ENCODE data around the gene TNS1. TPM values are rescaled to one million over a fixed set of nuclear protein-coding genes. Genes with fewer than 3 reads are reported as not detected.

The TNS1 gene
- total and polyA plus RNA-seq, 2 experiments from 2014 or later = 81.6 to 99.3 TPM

GRCh38 chr2:218031261-218031660 lies 28.5 kb upstream of the TNS1 start:
- Histone ChIP-seq H3K4me1 (ENCODE audit: insufficient read depth) (no peaks in the 10 kb centered on the region), H4K20me1 (ENCODE audit: insufficient read depth) (no peaks in the 10 kb centered on the region), H3F3A (ENCODE audit: insufficient read depth) (no peaks in the 10 kb centered on the region), H3K27me3 (replicated peaks; ENCODE audit: insufficient read depth) (no peaks in the 10 kb centered on the region), H3K27ac (no peak overlapping the region), H3K36me3 (ENCODE audit: low read depth) (no peaks in the 10 kb centered on the region), H3K9me2 (ENCODE audit: insufficient read depth) (no peaks in the 10 kb centered on the region), H3K4me2 (ENCODE audit: unreplicated experiment) (no peak overlapping the region), H3K9me3 (ENCODE audit: low read depth) (no peaks in the 10 kb centered on the region), H3K4me3 (no peak overlapping the region), H3K79me2 (ENCODE audit: insufficient read depth) (no peaks in the 10 kb centered on the region), H2AFZ (no peak overlapping the region), H3K9ac (no peak overlapping the region)
- no peak for TF ChIP-seq EZH2phosphoT487 (IDR thresholded peaks at IDR 0.05; ENCODE audit: insufficient read depth, low read depth)
- no peak for TF ChIP-seq EZH2 (IDR thresholded peaks at IDR 0.05; ENCODE audit: insufficient read depth, poor library complexity, severe bottlenecking)
- WGBS, 2 experiments (ENCODE audit: low coverage in 1 of 2, low lambda C conversion rate in 2 of 2, missing lambda C conversion rate in 2 of 2) = 88% methylated on average over 1 of the region's 1 CpG
- no peak for DNase-seq
- in situ Hi-C loops (cut with MboI) = no loop called here

GRCh38 chr2:218030409-218031195 lies 27.8 kb upstream of the TNS1 start:
- Histone ChIP-seq H3K79me2 (ENCODE audit: insufficient read depth) (no peaks in the 10 kb centered on the region), H3K9ac (no peak overlapping the region), H3K9me3 (ENCODE audit: low read depth) (no peaks in the 10 kb centered on the region), H3F3A (ENCODE audit: insufficient read depth) (no peaks in the 10 kb centered on the region), H3K4me3 (no peak overlapping the region), H3K4me1 (ENCODE audit: insufficient read depth) (no peaks in the 10 kb centered on the region), H3K27me3 (replicated peaks; ENCODE audit: insufficient read depth) (no peaks in the 10 kb centered on the region), H3K36me3 (ENCODE audit: low read depth) (no peaks in the 10 kb centered on the region), H2AFZ (no peak overlapping the region), H3K4me2 (ENCODE audit: unreplicated experiment) (no peak overlapping the region), H3K9me2 (ENCODE audit: insufficient read depth) (no peaks in the 10 kb centered on the region), H4K20me1 (ENCODE audit: insufficient read depth) (no peaks in the 10 kb centered on the region), H3K27ac (no peak overlapping the region)
- WGBS, 2 experiments (ENCODE audit: low coverage in 1 of 2, low lambda C conversion rate in 2 of 2, missing lambda C conversion rate in 2 of 2) = 76 to 83% methylated on average over 7 of the region's 7 CpGs
- in situ Hi-C loops (cut with MboI) = no loop called here
- no peak for TF ChIP-seq EZH2phosphoT487 (IDR thresholded peaks at IDR 0.05; ENCODE audit: insufficient read depth, low read depth)
- no peak for TF ChIP-seq EZH2 (IDR thresholded peaks at IDR 0.05; ENCODE audit: insufficient read depth, poor library complexity, severe bottlenecking)
- DNase-seq = no peak

GRCh38 chr2:218029366-218030360 lies 26.9 kb upstream of the TNS1 start:
- in situ Hi-C loops (cut with MboI) = no loop called here
- Histone ChIP-seq H3K9me3 (ENCODE audit: low read depth) (no peaks in the 10 kb centered on the region), H3K79me2 (ENCODE audit: insufficient read depth) (no peaks in the 10 kb centered on the region), H3K4me2 (ENCODE audit: unreplicated experiment) (no peak overlapping the region), H3K4me1 (ENCODE audit: insufficient read depth) (no peaks in the 10 kb centered on the region), H3K27ac (no peak overlapping the region), H3K9ac (no peak overlapping the region), H3K27me3 (replicated peaks; ENCODE audit: insufficient read depth) (no peaks in the 10 kb centered on the region), H3F3A (ENCODE audit: insufficient read depth) (no peaks in the 10 kb centered on the region), H3K36me3 (ENCODE audit: low read depth) (no peaks in the 10 kb centered on the region), H3K9me2 (ENCODE audit: insufficient read depth) (no peaks in the 10 kb centered on the region), H2AFZ (no peak overlapping the region), H3K4me3 (no peak overlapping the region), H4K20me1 (ENCODE audit: insufficient read depth) (no peaks in the 10 kb centered on the region)
- TF ChIP-seq EZH2phosphoT487 (IDR thresholded peaks at IDR 0.05; ENCODE audit: insufficient read depth, low read depth) = no peak
- TF ChIP-seq EZH2 (IDR thresholded peaks at IDR 0.05; ENCODE audit: insufficient read depth, poor library complexity, severe bottlenecking) = no peak
- 83 to 85% methylated on average over 17 of the region's 17 CpGs for WGBS, 2 experiments (ENCODE audit: low coverage in 1 of 2, low lambda C conversion rate in 2 of 2, missing lambda C conversion rate in 2 of 2)
- no peak for DNase-seq

GRCh38 chr2:218028562-218029348 lies 26.0 kb upstream of the TNS1 start:
- Histone ChIP-seq H2AFZ (no peak overlapping the region), H3K4me3 (no peak overlapping the region), H3K9me2 (ENCODE audit: insufficient read depth) (no peaks in the 10 kb centered on the region), H3K27ac (no peak overlapping the region), H4K20me1 (ENCODE audit: insufficient read depth) (no peaks in the 10 kb centered on the region), H3K9ac (no peak overlapping the region), H3F3A (ENCODE audit: insufficient read depth) (no peaks in the 10 kb centered on the region), H3K4me2 (ENCODE audit: unreplicated experiment) (no peak overlapping the region), H3K4me1 (ENCODE audit: insufficient read depth) (no peaks in the 10 kb centered on the region), H3K79me2 (ENCODE audit: insufficient read depth) (no peaks in the 10 kb centered on the region), H3K36me3 (ENCODE audit: low read depth) (no peaks in the 10 kb centered on the region), H3K9me3 (ENCODE audit: low read depth) (no peaks in the 10 kb centered on the region), H3K27me3 (replicated peaks; ENCODE audit: insufficient read depth) (no peaks in the 10 kb centered on the region)
- in situ Hi-C loops (cut with MboI) = no loop called here
- DNase-seq = no peak
- whole genome bisulfite sequencing, 2 experiments (ENCODE audit: low coverage in 1 of 2, low lambda C conversion rate in 2 of 2, missing lambda C conversion rate in 2 of 2) = 62 to 63% methylated on average over 6 of the region's 6 CpGs
- no peak for TF ChIP-seq EZH2phosphoT487 (IDR thresholded peaks at IDR 0.05; ENCODE audit: insufficient read depth, low read depth)

Data from GM23248 (cell line).